Endothelial cell of umbilical vein (primary cell): ENCODE results near the gene COPS4.

ENCODE experiments used
- EZH2 ChIP-seq: IDR thresholded peaks from 2 replicates; pipeline ENCODE4 v1.6.1; 2012; ENCODE audit warnings: borderline replicate concordance, low read depth, mild to moderate bottlenecking, moderate library complexity, low read length, inconsistent platforms; ENCODE audit not compliant: severe bottlenecking
- FOS ChIP-seq: IDR thresholded peaks from 2 replicates; pipeline ENCODE4 v1.6.1; 2011; ENCODE audit warnings: mild to moderate bottlenecking, low read length, moderate library complexity, borderline replicate concordance; ENCODE audit not compliant: insufficient read depth
- GATA2 ChIP-seq: IDR thresholded peaks from 2 replicates; pipeline ENCODE4 v1.7.0; 2011; ENCODE audit warnings: low read depth, mild to moderate bottlenecking, moderate library complexity, mixed read lengths, low read length; ENCODE audit not compliant: insufficient read length, insufficient read depth
- JUN ChIP-seq: IDR thresholded peaks from 2 replicates; pipeline ENCODE4 v1.6.1; 2011; ENCODE audit warnings: borderline replicate concordance, low read depth; ENCODE audit not compliant: insufficient read length, insufficient read depth
- MYC ChIP-seq: IDR thresholded peaks from one replicate; pipeline ENCODE4 v1.6.1; 2011; ENCODE audit warnings: mild to moderate bottlenecking, low read depth, low read length
- POLR2A ChIP-seq: IDR thresholded peaks from 2 replicates; pipeline ENCODE4 v1.6.1; 2012; ENCODE audit warnings: low read depth, mild to moderate bottlenecking, control low read depth, low read length
- POLR2AphosphoS5 ChIP-seq: IDR thresholded peaks from 2 replicates; pipeline ENCODE4 v1.6.1; 2012; ENCODE audit warnings: low read depth, mild to moderate bottlenecking, control low read depth, low read length, moderate library complexity; ENCODE audit not compliant: insufficient read depth
- TF ChIP-seq, protein P1 (sequence below), 2 donors: IDR thresholded peaks; 1 replicate in 1 of 2; 2 replicates in 1 of 2; pipeline ENCODE4 v1.5.1; 2011; ENCODE audit warnings: low read length in 2 of 2, mild to moderate bottlenecking in 2 of 2, moderate library complexity in 2 of 2, control low read depth in 1 of 2, inconsistent platforms in 1 of 2, low read depth in 1 of 2; ENCODE audit not compliant: insufficient read depth in 1 of 2; ENCODE audit errors: extremely low read depth in 1 of 2
- TF ChIP-seq, protein P2 (sequence below): IDR thresholded peaks from 2 replicates; pipeline ENCODE4 v1.6.1; 2011; ENCODE audit not compliant: insufficient read depth, insufficient read length

DNA sequence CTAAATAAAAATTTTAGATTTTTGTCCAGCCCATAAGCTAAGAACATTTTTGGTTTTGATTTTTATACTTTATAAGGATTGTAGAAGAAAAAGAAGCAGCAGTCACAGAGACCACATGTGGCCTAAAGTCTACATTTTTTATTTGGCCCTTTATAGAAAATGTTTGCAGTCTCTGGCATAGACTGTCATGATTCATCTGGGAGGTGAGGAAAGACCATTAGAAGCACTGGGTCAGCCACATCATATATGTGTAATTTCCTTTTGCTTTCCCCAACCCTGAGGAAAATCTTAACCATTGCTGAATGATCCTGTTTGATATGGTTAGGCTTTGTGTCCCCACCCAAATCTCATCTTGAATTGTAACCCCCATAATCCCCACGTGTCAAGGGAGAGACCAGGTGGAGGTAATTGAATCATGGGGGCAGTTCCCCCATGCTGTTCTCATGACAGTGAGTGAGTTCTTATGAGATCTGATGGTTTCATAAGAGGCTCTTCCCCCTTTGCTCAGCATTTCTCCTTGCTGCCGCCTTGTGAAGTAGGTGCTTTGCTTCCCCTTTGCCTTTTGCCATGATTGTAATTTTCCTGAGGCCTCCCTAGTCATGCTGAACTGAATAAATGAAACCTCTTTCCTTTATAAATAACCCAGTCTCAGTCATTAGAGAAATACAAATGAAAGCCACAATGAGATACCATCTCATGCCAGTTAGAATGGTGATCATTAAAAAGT, 12.1 kb upstream of the COPS4 start:
- TF ChIP-seq, protein P1, sequence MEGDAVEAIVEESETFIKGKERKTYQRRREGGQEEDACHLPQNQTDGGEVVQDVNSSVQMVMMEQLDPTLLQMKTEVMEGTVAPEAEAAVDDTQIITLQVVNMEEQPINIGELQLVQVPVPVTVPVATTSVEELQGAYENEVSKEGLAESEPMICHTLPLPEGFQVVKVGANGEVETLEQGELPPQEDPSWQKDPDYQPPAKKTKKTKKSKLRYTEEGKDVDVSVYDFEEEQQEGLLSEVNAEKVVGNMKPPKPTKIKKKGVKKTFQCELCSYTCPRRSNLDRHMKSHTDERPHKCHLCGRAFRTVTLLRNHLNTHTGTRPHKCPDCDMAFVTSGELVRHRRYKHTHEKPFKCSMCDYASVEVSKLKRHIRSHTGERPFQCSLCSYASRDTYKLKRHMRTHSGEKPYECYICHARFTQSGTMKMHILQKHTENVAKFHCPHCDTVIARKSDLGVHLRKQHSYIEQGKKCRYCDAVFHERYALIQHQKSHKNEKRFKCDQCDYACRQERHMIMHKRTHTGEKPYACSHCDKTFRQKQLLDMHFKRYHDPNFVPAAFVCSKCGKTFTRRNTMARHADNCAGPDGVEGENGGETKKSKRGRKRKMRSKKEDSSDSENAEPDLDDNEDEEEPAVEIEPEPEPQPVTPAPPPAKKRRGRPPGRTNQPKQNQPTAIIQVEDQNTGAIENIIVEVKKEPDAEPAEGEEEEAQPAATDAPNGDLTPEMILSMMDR (IDR thresholded peaks at IDR 0.05; ENCODE audit: extremely low read depth in 1 of 2, insufficient read depth in 1 of 2, low read depth in 1 of 2, low read length in 2 of 2) = no peak
- TF ChIP-seq POLR2A (no peak), POLR2AphosphoS5 (no peak), EZH2 (no peak), GATA2 (no peak), JUN (no peak), FOS (peak; percentile 60), MYC (no peak)
- TF ChIP-seq, protein P2, sequence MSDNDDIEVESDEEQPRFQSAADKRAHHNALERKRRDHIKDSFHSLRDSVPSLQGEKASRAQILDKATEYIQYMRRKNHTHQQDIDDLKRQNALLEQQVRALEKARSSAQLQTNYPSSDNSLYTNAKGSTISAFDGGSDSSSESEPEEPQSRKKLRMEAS = no peak
